Neural cell (in vitro differentiated cells): ENCODE measurements around the gene FAR2. TPM values are rescaled to one million over a fixed set of nuclear protein-coding genes. Genes with fewer than 3 reads are reported as not detected.

ENCODE experiments used
- H2AFZ ChIP-seq: fragments of 200-600, 300-800 bp; sonication (generic), shearing (Covaris generic); 2 replicates; pipeline ENCODE4 v1.6.0; 2014; ENCODE audit warnings: low read depth, mild to moderate bottlenecking, antibody characterized with exemption, low read length, moderate library complexity
- H3F3A ChIP-seq: fragments of 200-600 bp; shearing (Covaris generic); 2 replicates; pipeline ENCODE4 v1.6.1; 2016; ENCODE audit warnings: mild to moderate bottlenecking, moderate library complexity, mixed read lengths, antibody characterized with exemption, low read length; ENCODE audit not compliant: insufficient read depth, poor library complexity, severe bottlenecking
- H3K27ac ChIP-seq: fragments of 200-600, 300-800 bp; sonication (generic), shearing (Covaris generic); 2 replicates; pipeline ENCODE4 v1.5.1; 2014; ENCODE audit warnings: mild to moderate bottlenecking, low read length, moderate library complexity
- H3K27me3 ChIP-seq: fragments of 300-800, 200-600 bp; sonication (generic), shearing (Covaris generic); 2 replicates; pipeline ENCODE4 v1.6.0; 2014; ENCODE audit warnings: mild to moderate bottlenecking, low read depth, low read length, moderate library complexity; ENCODE audit not compliant: insufficient read depth
- H3K36me3 ChIP-seq: fragments of 300-800, 200-600 bp; sonication (generic), shearing (Covaris generic); 2 replicates; pipeline ENCODE4 v1.5.1; 2014; ENCODE audit warnings: mild to moderate bottlenecking, antibody characterized with exemption, low read length, moderate library complexity; ENCODE audit not compliant: insufficient read depth
- H3K4me2 ChIP-seq: fragments of 300-800, 200-600 bp; sonication (generic), shearing (Covaris generic); 2 replicates; pipeline ENCODE4 v1.6.0; 2014; ENCODE audit warnings: mild to moderate bottlenecking, low read length
- H3K4me3 ChIP-seq: fragments of 300-800, 200-600 bp; sonication (generic), shearing (Covaris generic); 2 replicates; pipeline ENCODE4 v1.5.1; 2014; ENCODE audit warnings: mild to moderate bottlenecking, low read length, moderate library complexity
- H3K79me2 ChIP-seq: fragments of 200-600 bp; shearing (Covaris generic); replicated peaks from 2 replicates; pipeline ENCODE4 v1.6.0; 2014; ENCODE audit warnings: mild to moderate bottlenecking, low read length, moderate library complexity; ENCODE audit not compliant: insufficient read depth
- H3K9ac ChIP-seq: fragments of 300-800, 200-600 bp; sonication (generic), shearing (Covaris generic); 2 replicates; pipeline ENCODE4 v1.6.1; 2016; ENCODE audit warnings: mild to moderate bottlenecking, low read length, mixed read lengths
- H3K9me2 ChIP-seq: fragments of 200-600 bp; shearing (Covaris generic); 2 replicates; pipeline ENCODE4 v1.6.1; 2016; ENCODE audit warnings: mild to moderate bottlenecking, low read length, mixed read lengths; ENCODE audit not compliant: insufficient read depth
- H3K9me3 ChIP-seq: fragments of 200-600, 300-800 bp; sonication (generic), shearing (Covaris generic); 2 replicates; pipeline ENCODE4 v1.6.1; 2016; ENCODE audit warnings: mild to moderate bottlenecking, mixed run types, low read length, moderate library complexity, mixed read lengths
- H4K20me1 ChIP-seq: fragments of 200-600 bp; shearing (Covaris generic); 2 replicates; pipeline ENCODE4 v1.6.1; 2016; ENCODE audit warnings: mild to moderate bottlenecking, mixed run types; ENCODE audit not compliant: insufficient read depth
- CTCF ChIP-seq: fragments of 450-650 bp; IDR thresholded peaks from 2 replicates; pipeline ENCODE4 v1.5.1; 2014; ENCODE audit warnings: antibody characterized with exemption, mild to moderate bottlenecking, moderate library complexity; ENCODE audit not compliant: poor library complexity, severe bottlenecking
- EP300 ChIP-seq: fragments of 450-650 bp; conservative IDR thresholded peaks from 2 replicates; pipeline ENCODE4 v1.6.1; 2014; ENCODE audit warnings: antibody characterized with exemption, mild to moderate bottlenecking, moderate library complexity; ENCODE audit not compliant: poor library complexity, severe bottlenecking
- EZH2 ChIP-seq: fragments of 200-600, 300-800 bp; shearing (Covaris generic), sonication (generic); IDR thresholded peaks from 2 replicates; pipeline ENCODE4 v1.6.1; 2014; ENCODE audit warnings: antibody characterized with exemption, low read length, borderline replicate concordance, mild to moderate bottlenecking; ENCODE audit not compliant: insufficient read depth, poor library complexity, severe bottlenecking
- MXI1 ChIP-seq: fragments of 450-650 bp; conservative IDR thresholded peaks from 2 replicates; pipeline ENCODE4 v1.6.1; 2014; ENCODE audit warnings: antibody characterized with exemption, mild to moderate bottlenecking; ENCODE audit not compliant: poor library complexity, severe bottlenecking
- POLR2AphosphoS5 ChIP-seq: IDR thresholded peaks from 2 replicates; pipeline ENCODE4 v1.6.1; 2012
- RAD21 ChIP-seq: fragments of 450-650 bp; conservative IDR thresholded peaks from 2 replicates; pipeline ENCODE4 v1.6.1; 2014; ENCODE audit warnings: antibody characterized with exemption, mild to moderate bottlenecking, moderate library complexity
- REST ChIP-seq: IDR thresholded peaks from 2 replicates; pipeline ENCODE4 v1.6.1; 2012; ENCODE audit warnings: borderline replicate concordance
- SMC3 ChIP-seq: fragments of 450-650 bp; conservative IDR thresholded peaks from 2 replicates; pipeline ENCODE4 v1.6.1; 2014; ENCODE audit warnings: antibody characterized with exemption, mild to moderate bottlenecking, moderate library complexity; ENCODE audit not compliant: poor library complexity
- TAF1 ChIP-seq: IDR thresholded peaks from 2 replicates; pipeline ENCODE4 v1.6.1; 2012; ENCODE audit warnings: low read depth
- polyA plus RNA-seq: library from polyadenylated mRNA; depleted of rRNA; stranded (reverse); fragments of >200 nt; gene quantifications from 2 replicates; pipeline ENCODE4 v1.2.3, GENCODE V29; 2014

The FAR2 gene
- polyA plus RNA-seq, 1 donor from 2014 or later = 0.99 TPM

- no peaks in the 10 kb centered on the region for H3K9me2 ChIP-seq
- TF ChIP-seq CTCF = no peak
- TF ChIP-seq SMC3 = no peak
- TF ChIP-seq POLR2AphosphoS5 = no peak
- TF ChIP-seq EP300 = no peak
- no peak for TF ChIP-seq RAD21
- TF ChIP-seq REST = no peak
- no peak for TF ChIP-seq TAF1
- no peak for TF ChIP-seq MXI1
- no peak for TF ChIP-seq EZH2
- H3K27ac ChIP-seq = no peak overlapping the region
- no peaks in the 10 kb centered on the region for H4K20me1 ChIP-seq
- no peaks in the 10 kb centered on the region for H3K27me3 ChIP-seq
- H3K4me3 ChIP-seq = no peak overlapping the region
- H3F3A ChIP-seq = no peaks in the 10 kb centered on the region
- no peaks in the 10 kb centered on the region for H3K79me2 ChIP-seq
- H3K9me3 ChIP-seq = peaks cover 3% of the 10 kb centered on the region
- no peaks in the 10 kb centered on the region for H3K36me3 ChIP-seq
- H3K9ac ChIP-seq = no peak overlapping the region
- H3K4me2 ChIP-seq = no peak overlapping the region
- no peak overlapping the region for H2AFZ ChIP-seq
Measured at GRCh38 chr12:29229158-29229505, 80.1 kb downstream of the FAR2 start.

DNA sequence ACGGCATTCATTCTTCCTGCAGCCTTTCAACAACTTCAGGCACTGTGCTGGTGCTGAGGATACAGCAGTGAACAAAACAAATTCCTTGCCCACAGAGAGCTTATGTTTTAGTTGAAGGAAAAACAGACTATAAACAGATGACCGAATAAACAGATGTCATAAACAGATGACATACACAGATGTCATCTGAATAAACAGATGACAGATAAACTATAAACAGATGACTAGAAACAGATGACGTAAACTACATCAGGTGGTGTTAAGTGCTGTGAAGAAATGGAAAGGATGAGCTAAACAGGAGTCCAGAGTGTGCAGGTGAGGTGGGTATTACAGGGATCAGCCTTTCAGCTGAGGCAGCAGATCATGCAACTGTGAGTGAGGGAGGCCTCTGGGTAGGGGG is 80.9 kb downstream of the FAR2 start:
- Histone ChIP-seq H3K36me3 (no peaks in the 10 kb centered on the region), H3K9ac (no peak overlapping the region), H3K27me3 (no peaks in the 10 kb centered on the region), H3K4me2 (no peak overlapping the region), H3K9me3 (peaks cover 3% of the 10 kb centered on the region), H2AFZ (no peak overlapping the region), H4K20me1 (no peaks in the 10 kb centered on the region), H3K27ac (no peak overlapping the region), H3K4me3 (no peak overlapping the region), H3K9me2 (no peaks in the 10 kb centered on the region), H3K79me2 (no peaks in the 10 kb centered on the region), H3F3A (no peaks in the 10 kb centered on the region)
- TF ChIP-seq TAF1 (no peak), SMC3 (no peak), REST (no peak), RAD21 (no peak), CTCF (no peak), EP300 (no peak), EZH2 (no peak), MXI1 (no peak), POLR2AphosphoS5 (no peak)
